Measurements from ENCODE around the gene CYP2R1. TPM values are rescaled to one million over a fixed set of nuclear protein-coding genes. Genes with fewer than 3 reads are reported as not detected.

Gene CYP2R1
- total and polyA plus RNA-seq, 2 donors (not counting 3 experiments of a cell fraction or from before 2014, with no cell fraction given) = 5.8 to 8.0 TPM

DNA sequence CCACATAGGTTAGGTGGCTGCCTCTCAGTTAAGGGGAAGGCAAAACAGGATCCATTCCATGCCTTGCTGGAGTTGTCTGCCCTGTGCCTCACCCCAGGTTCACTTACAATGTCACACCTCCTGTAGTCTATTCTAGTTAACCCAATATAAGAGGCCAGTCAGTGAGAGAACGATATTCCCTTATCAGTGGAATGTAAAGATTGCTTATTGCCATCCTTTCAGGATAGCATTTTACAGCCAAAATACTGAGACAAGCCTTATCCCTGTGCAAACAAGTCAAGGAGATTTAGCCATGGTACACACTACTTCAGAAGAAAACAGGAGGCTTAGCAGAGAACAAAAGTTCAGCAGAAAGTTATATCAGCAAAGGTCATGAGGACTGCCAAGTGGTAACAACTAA, 5.5 kb downstream of the CYP2R1 start:
- no peak for DNase-seq (ENCODE audit: low read depth, low spot score)
- CTCF ChIA-PET = no interaction called here
- Histone ChIP-seq H4K20me1 (replicated peaks; ENCODE audit: control insufficient read depth, extremely low read depth, insufficient read depth, low read length) (no peaks in the 10 kb centered on the region), H3K4me2 (ENCODE audit: insufficient read depth, low read length) (no peak overlapping the region), H3K27ac (ENCODE audit: insufficient read depth, low read depth, low read length) (no peak overlapping the region), H3K9ac (replicated peaks; ENCODE audit: extremely low read depth, insufficient read depth, low read length) (no peak overlapping the region), H3K9me3 (replicated peaks; ENCODE audit: control insufficient read depth, insufficient read depth, low read length) (no peaks in the 10 kb centered on the region), H3K9me1 (replicated peaks; ENCODE audit: control insufficient read depth, extremely low read depth, insufficient read depth, low read length) (no peaks in the 10 kb centered on the region), H3K4me3 (replicated peaks in 1 of 3; ENCODE audit: insufficient read depth in 1 of 3, low read depth in 1 of 3, low read length in 3 of 3) (no peak overlapping the region), H3K36me3 (ENCODE audit: control insufficient read depth in 2 of 2, extremely low read depth in 1 of 2, insufficient read depth in 2 of 2, low read length in 2 of 2) (no peaks in the 10 kb centered on the region), H2AFZ (ENCODE audit: low read depth, low read length) (no peak overlapping the region), H3K27me3 (ENCODE audit: control insufficient read depth in 2 of 2, insufficient read depth in 2 of 2, low read length in 2 of 2) (no peaks in the 10 kb centered on the region), H3K4me1 (ENCODE audit: control insufficient read depth, extremely low read depth, insufficient read depth, low read length) (peaks cover 6% of the 10 kb centered on the region), H3K79me2 (ENCODE audit: control insufficient read depth, insufficient read depth, low read length) (peaks cover 4% of the 10 kb centered on the region)
- intact Hi-C loops (cut with micrococcal nuclease) (no loop called here), dilution Hi-C loops (cut with MboI; ENCODE audit: extremely low pct_ligation_motif_present, low sequenced_read_pairs) (no loop called here)
- no TSS peak for BruUV-seq (replicated peaks)
- TF ChIP-seq GATA2 (IDR thresholded peaks at IDR 0.05; ENCODE audit: insufficient read depth, insufficient read length, low read depth, low read length) (no peak), POLR2AphosphoS5 (IDR thresholded peaks at IDR 0.05; ENCODE audit: insufficient read depth, low read depth, low read length) (no peak), EZH2 (IDR thresholded peaks at IDR 0.05; ENCODE audit: borderline replicate concordance, low read depth, low read length, severe bottlenecking) (no peak), POLR2A (IDR thresholded peaks at IDR 0.05; ENCODE audit: low read depth, low read length) (no peak), FOS (IDR thresholded peaks at IDR 0.05; ENCODE audit: borderline replicate concordance, insufficient read depth, low read length) (no peak), MYC (IDR thresholded peaks at IDR 0.05; ENCODE audit: low read depth, low read length) (no peak), JUN (IDR thresholded peaks at IDR 0.05; ENCODE audit: borderline replicate concordance, insufficient read depth, insufficient read length, low read depth) (no peak)
- TF ChIP-seq, protein P1, sequence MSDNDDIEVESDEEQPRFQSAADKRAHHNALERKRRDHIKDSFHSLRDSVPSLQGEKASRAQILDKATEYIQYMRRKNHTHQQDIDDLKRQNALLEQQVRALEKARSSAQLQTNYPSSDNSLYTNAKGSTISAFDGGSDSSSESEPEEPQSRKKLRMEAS (IDR thresholded peaks at IDR 0.05; ENCODE audit: insufficient read depth, insufficient read length) = no peak
- TF ChIP-seq, protein P2, sequence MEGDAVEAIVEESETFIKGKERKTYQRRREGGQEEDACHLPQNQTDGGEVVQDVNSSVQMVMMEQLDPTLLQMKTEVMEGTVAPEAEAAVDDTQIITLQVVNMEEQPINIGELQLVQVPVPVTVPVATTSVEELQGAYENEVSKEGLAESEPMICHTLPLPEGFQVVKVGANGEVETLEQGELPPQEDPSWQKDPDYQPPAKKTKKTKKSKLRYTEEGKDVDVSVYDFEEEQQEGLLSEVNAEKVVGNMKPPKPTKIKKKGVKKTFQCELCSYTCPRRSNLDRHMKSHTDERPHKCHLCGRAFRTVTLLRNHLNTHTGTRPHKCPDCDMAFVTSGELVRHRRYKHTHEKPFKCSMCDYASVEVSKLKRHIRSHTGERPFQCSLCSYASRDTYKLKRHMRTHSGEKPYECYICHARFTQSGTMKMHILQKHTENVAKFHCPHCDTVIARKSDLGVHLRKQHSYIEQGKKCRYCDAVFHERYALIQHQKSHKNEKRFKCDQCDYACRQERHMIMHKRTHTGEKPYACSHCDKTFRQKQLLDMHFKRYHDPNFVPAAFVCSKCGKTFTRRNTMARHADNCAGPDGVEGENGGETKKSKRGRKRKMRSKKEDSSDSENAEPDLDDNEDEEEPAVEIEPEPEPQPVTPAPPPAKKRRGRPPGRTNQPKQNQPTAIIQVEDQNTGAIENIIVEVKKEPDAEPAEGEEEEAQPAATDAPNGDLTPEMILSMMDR (IDR thresholded peaks at IDR 0.05; ENCODE audit: extremely low read depth in 1 of 2, insufficient read depth in 1 of 2, low read depth in 1 of 2, low read length in 2 of 2) = no peak
- POLR2A ChIA-PET = no interaction called here
- no peak for FAIRE-seq
